SK-N-MC (cell line): Measurements from ENCODE around the gene CCDC27.

Experiments used
- EZH2 ChIP-seq: fragments of 200-600 bp; sonication (generic); IDR thresholded peaks from one replicate; pipeline ENCODE4 v1.6.1; 2017; ENCODE audit warnings: antibody characterized with exemption
- FOXP2 ChIP-seq: optimal IDR thresholded peaks from 2 replicates; pipeline ENCODE3; 2011; ENCODE audit warnings: mild to moderate bottlenecking, moderate library complexity; ENCODE audit not compliant: insufficient read depth; ENCODE audit errors: extremely low read length, control extremely low read depth
- POLR2AphosphoS5 ChIP-seq: IDR thresholded peaks from 2 replicates; pipeline ENCODE4 v1.6.1; 2012; ENCODE audit warnings: mild to moderate bottlenecking, low read depth, low read length, borderline replicate concordance

DNA sequence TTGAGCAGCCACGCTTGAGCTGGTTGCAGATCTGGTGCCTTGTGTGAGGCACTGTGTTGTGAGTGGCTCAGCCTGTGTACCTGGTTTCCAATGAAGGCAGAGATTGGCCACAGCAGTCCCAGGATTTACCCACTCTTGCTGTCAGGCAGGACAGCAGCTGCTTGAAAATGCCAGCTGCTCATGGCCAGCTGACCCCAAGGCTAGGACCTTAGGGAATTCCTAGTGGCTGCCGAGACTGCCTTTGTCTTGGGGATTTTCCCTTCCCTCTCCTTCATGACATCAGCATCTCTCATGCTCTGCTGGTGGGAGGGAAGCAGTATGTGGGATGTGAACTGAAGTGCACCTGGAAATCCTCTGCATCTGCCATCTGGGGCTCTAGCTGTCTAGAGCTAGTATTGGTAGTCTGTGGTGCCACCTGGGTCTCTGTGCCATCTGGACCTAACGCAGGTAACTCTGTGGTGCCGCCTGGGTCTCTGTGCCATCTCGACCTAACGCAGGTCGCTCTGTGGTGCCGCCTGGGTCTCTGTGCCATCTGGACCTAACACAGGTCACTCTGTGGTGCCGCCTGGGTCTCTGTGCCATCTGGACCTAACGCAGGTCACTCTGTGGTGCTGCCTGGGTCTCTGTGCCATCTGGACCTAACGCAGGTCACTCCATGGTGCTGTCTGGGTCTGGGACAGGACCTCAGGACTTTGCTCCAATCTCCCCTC is 47.9 kb downstream of the CCDC27 start:
- TF ChIP-seq POLR2AphosphoS5 (no peak), FOXP2 (no peak), EZH2 (no peak)
